ENCODE data around the gene AMPD1. TPM values are rescaled to one million over a fixed set of nuclear protein-coding genes. Genes with fewer than 3 reads are reported as not detected.

The AMPD1 gene
- total and polyA plus RNA-seq, 2 experiments from 2014 or later, result 0.27 TPM; not detected in 1

GRCh38 chr1:114669562-114670082, 25.7 kb downstream of the AMPD1 start, which contains the start of gene DENND2C:
Gene DENND2C, minus strand, starts transcription at chr1:114670049. Its CDS starts 44,065 bp downstream, at chr1:114625984.
- H4K20me1 ChIP-seq (replicated peaks; ENCODE audit: insufficient read depth), result no peaks in the 10 kb centered on the region
- no peak within 1 kb of the TSS for H3K27ac ChIP-seq (ENCODE audit: low read depth)
- H3K9me3 Mint-ChIP-seq, result no peaks in the 10 kb centered on the region
- H3K27me3 ChIP-seq (ENCODE audit: insufficient read depth), result peaks cover 26% of the 10 kb centered on the region; the same call in 1 of the 2 replicates
- H3K4me1 Mint-ChIP-seq, result peaks cover 4% of the 10 kb centered on the region; the same call in 2 of the 3 replicates
- H3K36me3 ChIP-seq (ENCODE audit: insufficient read depth), result no peaks in the 10 kb centered on the region
- 0 out of 2 replicates have a peak, but pooled peaks cover 4% of the 10 kb centered on the region for H3K4me1 ChIP-seq (ENCODE audit: insufficient read depth)
- TF ChIP-seq POLR2AphosphoS5 (IDR thresholded peaks at IDR 0.05; ENCODE audit: low read depth), result peak; percentile 66
- TF ChIP-seq CTCF (conservative IDR thresholded peaks at IDR 0.05; ENCODE audit: low read depth in 2 of 2), result peak in 1 of 2 experiments; percentile 49; a peak in 2 of 4 replicates
- TF ChIP-seq EZH2phosphoT487 (IDR thresholded peaks at IDR 0.05; ENCODE audit: unreplicated experiment), result no peak
- H2AFZ ChIP-seq, result peak within 1 kb of the TSS; percentile 99
- DNase-seq (ENCODE audit: low spot score), result peak; percentile 82
- H3K4me2 ChIP-seq, result peak within 1 kb of the TSS; percentile 95
- no peaks in the 10 kb centered on the region for H3K9me2 ChIP-seq (ENCODE audit: insufficient read depth)
- H3K4me3 Mint-ChIP-seq, result peak within 1 kb of the TSS; percentile 85
- peak; percentile 83 for ATAC-seq
- H3K27me3 Mint-ChIP-seq (ENCODE audit: insufficient read depth, low read depth, poor library complexity), result peaks cover 6% of the 10 kb centered on the region
- H3K36me3 Mint-ChIP-seq (ENCODE audit: low read depth), result no peaks in the 10 kb centered on the region
- H3K27ac Mint-ChIP-seq, result peak within 1 kb of the TSS; percentile 37; the same call in 1 of the 2 replicates
- H3K79me2 ChIP-seq (replicated peaks; ENCODE audit: insufficient read depth), result no peaks in the 10 kb centered on the region
- peak within 1 kb of the TSS; percentile 84 for H3K4me3 ChIP-seq
- H3F3A ChIP-seq (replicated peaks; ENCODE audit: low read depth), result peaks cover 7% of the 10 kb centered on the region; the same call in 1 of the 2 replicates

GRCh38 chr1:114668784-114669561, 26.4 kb downstream of the AMPD1 start:
- H3K4me1 ChIP-seq (ENCODE audit: insufficient read depth), result 0 out of 2 replicates have a peak, but pooled peaks cover 4% of the 10 kb centered on the region
- H3K4me2 ChIP-seq, result peak overlapping the region; percentile 95
- Mint-ChIP-seq H3K9me3 (no peaks in the 10 kb centered on the region), H3K27me3 (ENCODE audit: insufficient read depth, low read depth, poor library complexity) (peaks cover 6% of the 10 kb centered on the region), H3K4me3 (peak overlapping the region; percentile 85), H3K36me3 (ENCODE audit: low read depth) (no peaks in the 10 kb centered on the region), H3K27ac (no peak overlapping the region), H3K4me1 (peaks cover 4% of the 10 kb centered on the region; the same call in 2 of the 3 replicates)
- H3K27ac ChIP-seq (ENCODE audit: low read depth), result no peak overlapping the region
- peak overlapping the region; percentile 98 for H2AFZ ChIP-seq
- no peaks in the 10 kb centered on the region for H3K36me3 ChIP-seq (ENCODE audit: insufficient read depth)
- no peaks in the 10 kb centered on the region for H3K79me2 ChIP-seq (replicated peaks; ENCODE audit: insufficient read depth)
- H3K4me3 ChIP-seq, result peak overlapping the region; percentile 84
- H3K9me2 ChIP-seq (ENCODE audit: insufficient read depth), result no peaks in the 10 kb centered on the region
- ATAC-seq (no peak), DNase-seq (ENCODE audit: low spot score) (peak; percentile 28)
- H4K20me1 ChIP-seq (replicated peaks; ENCODE audit: insufficient read depth), result no peaks in the 10 kb centered on the region
- peaks cover 26% of the 10 kb centered on the region; the same call in 1 of the 2 replicates for H3K27me3 ChIP-seq (ENCODE audit: insufficient read depth)
- H3F3A ChIP-seq (replicated peaks; ENCODE audit: low read depth), result peaks cover 7% of the 10 kb centered on the region; the same call in 1 of the 2 replicates
- no peak for TF ChIP-seq STAT1 (IDR thresholded peaks at IDR 0.05; ENCODE audit: unreplicated experiment)
- TF ChIP-seq CTCF (conservative IDR thresholded peaks at IDR 0.05; ENCODE audit: low read depth in 2 of 2), result no peak
- TF ChIP-seq REST (IDR thresholded peaks at IDR 0.05; ENCODE audit: unreplicated experiment), result no peak
- TF ChIP-seq ZNF114 (CRISPR knock-in tag; IDR thresholded peaks at IDR 0.05), result no peak
- TF ChIP-seq NANOG (IDR thresholded peaks at IDR 0.05; ENCODE audit: borderline replicate concordance), result no peak
- no peak for TF ChIP-seq ETS1 (IDR thresholded peaks at IDR 0.05)
- TF ChIP-seq CREB1 (CRISPR knock-in tag; IDR thresholded peaks at IDR 0.05; ENCODE audit: low read depth), result no peak
- no peak for TF ChIP-seq ZNF331 (CRISPR knock-in tag; IDR thresholded peaks at IDR 0.05; ENCODE audit: low read depth)
- TF ChIP-seq EZH2phosphoT487 (IDR thresholded peaks at IDR 0.05; ENCODE audit: unreplicated experiment), result no peak
- no peak for TF ChIP-seq EZH2 (IDR thresholded peaks at IDR 0.05; ENCODE audit: low read depth, unreplicated experiment)
- no peak for TF ChIP-seq JUNB (IDR thresholded peaks at IDR 0.05; ENCODE audit: unreplicated experiment)
- TF ChIP-seq POLR2AphosphoS5 (IDR thresholded peaks at IDR 0.05; ENCODE audit: low read depth), result no peak
